Stimulated activated naive B cell treated with anti-CD40 and anti-IgM and Interleukin-4, amounts not matched to agents 10 μg/mL and 1 μg/mL and 100 μg/mL, for 72 hours (primary cell): Measurements from ENCODE around the gene OR6S1.
"Not testable (repeated sequence)": the region's sequence is repeated elsewhere in the genome, so short reads cannot be mapped to it uniquely, and the experiment has no call there.

Source experiments
- ATAC-seq, 2 donors: fragments of 150-1000 bp; cut with Tn5 transposase; replicated peaks; 2 replicates each; pipeline ENCODE4 v1.10.0; 2021; ENCODE audit warnings: moderate library complexity in 1 of 2
- DNase-seq: peaks from one replicate; pipeline ENCODE4 v3.0.0; 2021
- H3K27ac Mint-ChIP-seq: one replicate; pipeline ENCODE4 v1.8.0; 2022; ENCODE audit warnings: mild to moderate bottlenecking, mixed read lengths
- H3K27me3 Mint-ChIP-seq, 2 donors: one replicate each; pipeline ENCODE4 v1.8.0; 2022; ENCODE audit warnings: mixed read lengths in 2 of 2
- H3K36me3 Mint-ChIP-seq, 2 donors: one replicate each; pipeline ENCODE4 v1.8.0; 2022; ENCODE audit warnings: mixed read lengths in 2 of 2, mild to moderate bottlenecking in 1 of 2
- H3K4me1 Mint-ChIP-seq, 2 donors: one replicate each; pipeline ENCODE4 v1.8.0; 2022; ENCODE audit warnings: mixed read lengths in 2 of 2, mild to moderate bottlenecking in 1 of 2
- H3K4me3 Mint-ChIP-seq, 2 donors: one replicate each; pipeline ENCODE4 v1.8.0; 2022; ENCODE audit warnings: mild to moderate bottlenecking in 2 of 2, mixed read lengths in 2 of 2, moderate library complexity in 1 of 2
- H3K9me3 Mint-ChIP-seq, 2 donors: one replicate each; pipeline ENCODE4 v1.8.0; 2022; ENCODE audit warnings: mixed read lengths in 2 of 2, mild to moderate bottlenecking in 1 of 2

The OR6S1 gene

DNA sequence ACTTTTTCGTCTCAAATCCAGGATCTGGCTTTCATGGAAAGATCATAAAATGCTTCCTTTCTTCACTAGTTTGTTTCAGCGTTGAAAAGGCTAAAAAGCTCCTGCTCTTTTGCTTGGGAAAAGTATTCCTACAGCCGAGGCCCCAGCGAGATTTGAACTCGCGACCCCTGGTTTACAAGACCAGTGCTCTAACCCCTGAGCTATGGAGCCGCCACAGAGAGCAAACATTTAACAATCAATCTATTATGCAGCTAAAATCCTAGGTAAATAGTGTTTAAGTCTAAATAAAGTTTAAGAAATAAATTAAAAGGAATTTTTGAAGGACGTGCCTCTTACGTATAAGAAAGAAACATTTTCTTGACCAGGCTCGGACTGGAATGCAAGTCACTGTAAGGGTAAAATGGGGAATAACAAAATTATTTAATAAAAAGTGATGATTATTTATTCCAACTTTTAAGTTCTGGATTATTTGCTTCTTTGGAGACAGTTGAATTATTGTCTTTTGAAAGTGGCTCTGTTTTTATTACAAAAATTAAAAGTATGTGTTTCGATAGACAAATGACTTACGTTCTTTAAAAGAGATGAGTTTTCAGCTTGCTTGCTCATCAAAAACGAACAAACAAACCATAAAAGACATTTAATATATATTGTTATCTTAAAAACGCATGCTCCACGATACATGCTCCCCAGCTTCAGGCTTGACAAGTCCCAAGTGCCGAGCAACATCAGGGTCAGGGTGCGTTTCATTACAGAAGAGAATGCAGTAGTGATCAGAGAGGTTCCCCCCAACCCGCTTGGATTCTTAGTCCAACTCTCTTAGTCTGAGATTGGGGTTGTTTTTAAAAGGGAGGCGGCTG lies 10.2 kb downstream of the OR6S1 start:
- ATAC-seq (peak; percentile 33 to 35), DNase-seq (no peak)
- H3K27ac Mint-ChIP-seq, result peak overlapping the region; percentile 88
- H3K4me1 Mint-ChIP-seq, result peaks cover 40 to 41% of the 10 kb centered on the region in 2 donors
- peaks cover 0 to 1% of the 10 kb centered on the region in 2 donors for H3K9me3 Mint-ChIP-seq
- H3K36me3 Mint-ChIP-seq, result peaks cover 2 to 6% of the 10 kb centered on the region in 2 donors
- H3K27me3 Mint-ChIP-seq, result peaks cover 26 to 75% of the 10 kb centered on the region in 2 donors
- H3K4me3 Mint-ChIP-seq, result peak overlapping the region; percentile 76 to 81

- Mint-ChIP-seq H3K36me3 (peaks cover 2 to 6% of the 10 kb centered on the region in 2 donors), H3K27me3 (peaks cover 23 to 75% of the 10 kb centered on the region in 2 donors), H3K4me1 (peaks cover 43 to 49% of the 10 kb centered on the region in 2 donors), H3K4me3 (peak overlapping the region; percentile 76 to 79), H3K9me3 (peaks cover 0 to 1% of the 10 kb centered on the region in 2 donors), H3K27ac (peak overlapping the region; percentile 88)
- DNase-seq, result no peak
- peak; percentile 45 to 48 for ATAC-seq
Observed at GRCh38 chr14:20630340-20631022, 11.0 kb downstream of the OR6S1 start.

- ATAC-seq (no peak), DNase-seq (no peak)
- Mint-ChIP-seq H3K27ac (no peak overlapping the region), H3K9me3 (no peaks in the 10 kb centered on the region), H3K4me1 (peaks cover 53 to 69% of the 10 kb centered on the region in 2 donors), H3K27me3 (peaks cover 11 to 65% of the 10 kb centered on the region in 2 donors), H3K4me3 (peak overlapping the region in 1 of 2 donors; percentile 5), H3K36me3 (peaks cover 2 to 10% of the 10 kb centered on the region in 2 donors)
Observed at GRCh38 chr14:20628063-20628854, 13.2 kb downstream of the OR6S1 start.

GRCh38 chr14:20627346-20628027 lies 14.0 kb downstream of the OR6S1 start:
- Mint-ChIP-seq H3K27me3 (peaks cover 6 to 66% of the 10 kb centered on the region in 2 donors), H3K27ac (no peak overlapping the region), H3K9me3 (no peaks in the 10 kb centered on the region), H3K4me3 (no peak overlapping the region), H3K36me3 (peaks cover 0 to 3% of the 10 kb centered on the region in 2 donors), H3K4me1 (peaks cover 52 to 69% of the 10 kb centered on the region in 2 donors)
- DNase-seq (no peak), ATAC-seq (no peak)

DNA sequence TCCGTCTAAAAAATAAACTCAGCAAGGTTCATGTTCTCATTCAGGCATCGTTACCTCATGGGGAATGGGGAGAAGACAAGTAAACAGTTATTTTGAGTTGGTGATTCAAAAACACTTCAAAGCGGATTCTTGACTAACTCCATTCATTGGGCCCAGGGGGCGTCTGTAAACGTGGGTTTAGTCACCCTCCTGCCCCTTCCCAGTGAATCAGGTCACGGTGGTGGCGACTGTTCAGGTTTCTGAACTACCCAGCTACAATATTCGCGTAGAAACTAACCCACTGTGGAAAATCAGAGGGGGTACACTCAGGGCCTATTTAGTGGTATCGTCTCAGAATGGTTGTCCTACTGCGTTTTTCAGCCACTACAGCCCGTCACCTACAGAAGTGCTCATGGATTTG lies 15.2 kb downstream of the OR6S1 start:
- Mint-ChIP-seq H3K27ac (no peak overlapping the region), H3K4me1 (peaks cover 51 to 62% of the 10 kb centered on the region in 2 donors), H3K36me3 (peaks cover 0 to 3% of the 10 kb centered on the region in 2 donors), H3K27me3 (peaks cover 12 to 70% of the 10 kb centered on the region in 2 donors), H3K4me3 (peak overlapping the region; percentile 58 to 69), H3K9me3 (no peaks in the 10 kb centered on the region)
- DNase-seq (no peak), ATAC-seq (no peak)

GRCh38 chr14:20624495-20625070 lies 16.9 kb downstream of the OR6S1 start:
- H3K27me3 Mint-ChIP-seq, result peaks cover 12 to 61% of the 10 kb centered on the region in 2 donors
- peak; percentile 71 to 77 for ATAC-seq
- peak overlapping the region; percentile 98 for H3K27ac Mint-ChIP-seq
- H3K4me1 Mint-ChIP-seq, result peaks cover 41 to 52% of the 10 kb centered on the region in 2 donors
- peaks cover 0 to 3% of the 10 kb centered on the region in 2 donors for H3K36me3 Mint-ChIP-seq
- H3K4me3 Mint-ChIP-seq, result peak overlapping the region; percentile 58 to 69
- DNase-seq, result no peak
- no peaks in the 10 kb centered on the region for H3K9me3 Mint-ChIP-seq

- H3K27me3 Mint-ChIP-seq, result peaks cover 12 to 66% of the 10 kb centered on the region in 2 donors
- peaks cover 0 to 3% of the 10 kb centered on the region in 2 donors for H3K36me3 Mint-ChIP-seq
- H3K27ac Mint-ChIP-seq, result no peak overlapping the region
- DNase-seq, result no peak
- no peaks in the 10 kb centered on the region for H3K9me3 Mint-ChIP-seq
- no peak for ATAC-seq
- H3K4me1 Mint-ChIP-seq, result peaks cover 41 to 52% of the 10 kb centered on the region in 2 donors
- H3K4me3 Mint-ChIP-seq, result peak overlapping the region; percentile 8 to 49
Observed at GRCh38 chr14:20623798-20624197, 17.7 kb downstream of the OR6S1 start.

DNA sequence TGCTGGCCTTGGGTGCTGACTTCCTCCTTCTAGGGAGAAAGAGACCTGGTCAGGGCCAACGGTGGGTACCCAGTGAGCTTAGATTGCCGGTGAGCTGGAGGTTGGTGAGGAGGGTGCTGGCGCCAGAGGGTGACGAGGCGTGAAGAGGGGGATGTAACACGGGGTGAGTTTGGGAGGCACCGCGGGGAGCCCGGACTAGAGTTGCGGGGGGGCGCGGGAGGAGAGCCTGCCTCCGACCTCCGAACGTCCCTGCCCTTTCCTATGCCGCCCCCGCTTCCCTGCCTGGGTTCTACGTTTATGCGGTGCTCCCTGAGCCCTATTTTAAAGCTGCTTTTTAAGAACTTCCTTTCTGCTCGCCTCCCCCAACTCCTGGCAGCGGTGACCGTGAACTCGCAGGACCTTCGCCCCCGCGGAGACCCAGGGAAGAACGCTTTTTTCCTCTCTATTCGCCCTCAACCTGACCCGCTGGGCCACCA lies 18.6 kb downstream of the OR6S1 start:
- Mint-ChIP-seq H3K27me3 (peaks cover 6 to 58% of the 10 kb centered on the region in 2 donors), H3K36me3 (peaks cover 0 to 3% of the 10 kb centered on the region in 2 donors), H3K9me3 (no peaks in the 10 kb centered on the region), H3K27ac (no peak overlapping the region), H3K4me3 (peak overlapping the region; percentile 74 to 75), H3K4me1 (peaks cover 37 to 49% of the 10 kb centered on the region in 2 donors)
- no peak for DNase-seq
- no peak for ATAC-seq

DNA sequence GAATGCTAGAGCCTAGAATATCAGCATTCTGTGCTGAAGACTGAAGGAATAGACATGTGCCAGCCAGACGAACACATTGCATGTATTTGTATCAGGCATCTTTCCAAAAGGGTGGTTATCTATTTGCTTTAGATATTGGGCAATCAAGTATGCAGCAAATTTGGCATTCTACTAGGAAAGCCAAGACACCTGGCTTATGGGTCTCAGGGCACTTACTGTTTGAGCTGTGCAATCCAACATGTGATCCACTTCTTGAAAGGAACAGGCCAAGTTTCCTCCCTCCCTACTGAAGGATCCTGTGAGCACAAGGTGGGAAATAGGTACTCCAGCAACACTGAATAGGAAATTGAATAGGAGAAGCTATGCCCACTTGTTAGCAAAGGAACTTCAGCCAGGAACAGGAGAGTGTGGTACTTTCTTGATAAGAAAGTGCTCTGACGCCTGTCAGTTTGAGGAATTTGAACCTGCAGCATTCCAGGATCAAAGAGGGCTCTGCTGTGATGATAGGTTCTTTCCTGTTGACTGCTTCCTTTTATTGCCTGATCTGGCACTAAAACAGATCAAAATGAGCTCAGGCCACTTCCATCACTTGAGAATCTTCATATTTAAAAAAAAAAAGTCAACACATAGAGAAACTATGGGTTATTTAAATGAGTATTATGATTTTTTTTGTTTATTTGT lies 20.6 kb downstream of the OR6S1 start:
- DNase-seq, result no peak
- Mint-ChIP-seq H3K4me3 (no peak overlapping the region), H3K27ac (no peak overlapping the region), H3K9me3 (no peaks in the 10 kb centered on the region), H3K27me3 (peaks cover 6 to 40% of the 10 kb centered on the region in 2 donors), H3K36me3 (peaks cover 0 to 3% of the 10 kb centered on the region in 2 donors), H3K4me1 (peaks cover 31 to 45% of the 10 kb centered on the region in 2 donors)
- no peak for ATAC-seq

DNA sequence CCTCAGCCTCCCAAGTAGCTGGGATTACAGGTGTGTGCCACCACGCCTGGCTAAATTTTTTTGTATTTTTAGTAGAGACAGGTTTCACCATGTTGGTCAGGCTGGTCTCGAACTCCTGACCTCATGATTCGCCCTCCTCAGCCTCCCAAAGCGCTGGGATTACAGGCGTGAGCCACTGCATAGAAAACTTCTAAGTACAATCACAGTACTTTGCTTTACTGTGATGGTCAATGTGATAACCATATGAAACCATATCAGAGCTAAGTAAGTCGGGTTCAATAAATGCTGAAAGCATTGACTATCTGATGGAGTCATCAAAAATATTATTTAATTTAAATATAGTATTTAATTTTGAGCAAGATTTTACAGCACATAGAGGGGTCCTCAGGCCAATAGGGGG lies 21.8 kb downstream of the OR6S1 start:
- Mint-ChIP-seq H3K4me1 (peaks cover 23 to 32% of the 10 kb centered on the region in 2 donors), H3K27me3 (peaks cover 6 to 30% of the 10 kb centered on the region in 2 donors)
- H3K27ac Mint-ChIP-seq, result not testable (repeated sequence)

DNA sequence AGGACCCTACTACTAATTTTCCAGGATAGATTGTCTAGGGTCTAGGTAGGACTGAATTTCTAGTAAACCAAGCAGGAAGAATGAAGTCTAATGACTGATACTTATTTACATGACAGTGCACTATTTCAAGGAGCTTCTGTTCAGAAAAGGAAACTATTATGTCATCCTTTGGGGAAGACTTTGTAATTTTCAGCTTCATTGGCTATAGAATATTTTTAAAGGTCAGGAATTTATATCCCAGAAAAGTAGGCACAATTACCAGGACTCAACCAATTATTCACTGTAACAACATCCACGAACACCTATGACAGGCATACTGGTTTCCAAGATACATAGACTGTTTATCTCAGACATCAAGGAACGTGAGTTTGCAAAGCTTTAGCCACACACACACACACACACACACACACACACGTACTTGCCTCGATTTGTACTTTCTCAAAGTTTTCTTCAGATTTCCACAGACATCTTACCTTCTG lies 23.2 kb downstream of the OR6S1 start:
- DNase-seq (no peak), ATAC-seq (no peak)
- H3K27ac Mint-ChIP-seq, result no peak overlapping the region
- H3K36me3 Mint-ChIP-seq, result no peaks in the 10 kb centered on the region
- H3K9me3 Mint-ChIP-seq, result no peaks in the 10 kb centered on the region
- H3K27me3 Mint-ChIP-seq, result peaks cover 6 to 26% of the 10 kb centered on the region in 2 donors
- H3K4me3 Mint-ChIP-seq, result no peak overlapping the region
- H3K4me1 Mint-ChIP-seq, result peaks cover 15 to 18% of the 10 kb centered on the region in 2 donors

More for the DNA sequence above, 21.8 kb downstream of the OR6S1 start:
- not testable (repeated sequence) for H3K36me3 Mint-ChIP-seq, DNase-seq, H3K4me3 Mint-ChIP-seq, ATAC-seq, H3K9me3 Mint-ChIP-seq

GRCh38 chr14:20617138-20618003 lies 24.1 kb downstream of the OR6S1 start:
- peaks cover 6 to 16% of the 10 kb centered on the region in 2 donors for H3K27me3 Mint-ChIP-seq
- ATAC-seq, result no peak
- DNase-seq, result no peak
- no peak overlapping the region for H3K27ac Mint-ChIP-seq
- no peaks in the 10 kb centered on the region for H3K9me3 Mint-ChIP-seq
- H3K4me3 Mint-ChIP-seq, result no peak overlapping the region
- H3K4me1 Mint-ChIP-seq, result peaks cover 8 to 9% of the 10 kb centered on the region in 2 donors
- H3K36me3 Mint-ChIP-seq, result no peaks in the 10 kb centered on the region
